A673 (cell line): ENCODE data around the gene TPM2. TPM values are rescaled to one million over a fixed set of nuclear protein-coding genes. Genes with fewer than 3 reads are reported as not detected.

Experiments
- BruUV-seq: library from RNA; stranded (reverse); fragments of 400-500 nt; replicated peaks from 2 replicates; lab custom pipeline; 2021; lab: Mats Ljungman, UMichigan
- CTCF ChIA-PET: fragments of 300-600 bp; sonication (Branson Sonifier 250); formaldehyde crosslinking; loops from one replicate; lab custom pipeline; 2022; ENCODE audit warnings: antibody characterized with exemption; lab: Charles Lee
- POLR2A ChIA-PET: fragments of 300-600 bp; sonication (Branson Sonifier 250); formaldehyde crosslinking; loops from one replicate; lab custom pipeline; 2022; ENCODE audit warnings: antibody characterized with exemption; ENCODE audit not compliant: low non-redundant PET; lab: Charles Lee
- DNase-seq: peaks from one replicate; pipeline ENCODE4 v3.0.0-alpha.2; 2015; ENCODE audit warnings: low spot score
- H3K27ac ChIP-seq: fragments of 200-600 bp; sonication (generic); 2 replicates; pipeline ENCODE4 v1.5.1; 2016; ENCODE audit warnings: mixed run types, low read depth, mild to moderate bottlenecking, mixed read lengths, antibody characterized with exemption, low read length; ENCODE audit not compliant: poor library complexity, severe bottlenecking
- H3K27me3 ChIP-seq: fragments of 200-600 bp; sonication (generic); replicated peaks from 2 replicates; pipeline ENCODE4 v1.6.1; 2017; ENCODE audit warnings: mixed run types, low read depth, mild to moderate bottlenecking, mixed read lengths, antibody characterized with exemption, low read length; ENCODE audit not compliant: insufficient read depth, poor library complexity
- H3K36me3 ChIP-seq: fragments of 200-600 bp; sonication (generic); 2 replicates; pipeline ENCODE4 v1.6.1; 2016; ENCODE audit warnings: mixed run types, mild to moderate bottlenecking, mixed read lengths, antibody characterized with exemption, low read length; ENCODE audit not compliant: insufficient read depth, poor library complexity, severe bottlenecking
- H3K4me1 ChIP-seq: fragments of 200-600 bp; sonication (generic); 2 replicates; pipeline ENCODE4 v1.6.1; 2017; ENCODE audit warnings: mixed run types, mild to moderate bottlenecking, mixed read lengths, antibody characterized with exemption, low read length; ENCODE audit not compliant: insufficient read depth, poor library complexity, severe bottlenecking
- H3K4me3 ChIP-seq: fragments of 200-600 bp; sonication (generic); 2 replicates; pipeline ENCODE4 v1.5.1; 2016; ENCODE audit warnings: low read depth, mixed run types, mild to moderate bottlenecking, mixed read lengths, low read length; ENCODE audit not compliant: poor library complexity, severe bottlenecking
- H3K9me3 ChIP-seq: fragments of 200-600 bp; sonication (generic); 2 replicates; pipeline ENCODE4 v1.6.1; 2016; ENCODE audit warnings: mixed run types, low read depth, mild to moderate bottlenecking, mixed read lengths, antibody characterized with exemption, low read length; ENCODE audit not compliant: poor library complexity, severe bottlenecking
- EZH2 ChIP-seq: fragments of 200-600 bp; sonication (generic); IDR thresholded peaks from 2 replicates; pipeline ENCODE4 v1.6.1; 2017; ENCODE audit warnings: borderline replicate concordance, low read depth, mild to moderate bottlenecking, mixed read lengths, antibody characterized with exemption, low read length; ENCODE audit not compliant: poor library complexity, severe bottlenecking
- intact Hi-C: fragments of 100-400 bp; cut with micrococcal nuclease; formaldehyde crosslinking; loops from one replicate; pipeline ENCODE4 v1.10.0; 2022; ENCODE audit not compliant: unreplicated experiment
- total RNA-seq: library from RNA; stranded (reverse); gene quantifications from 2 replicates; pipeline ENCODE4 v1.2.3, GENCODE V29; 2021
- TF ChIP-seq, protein P1 (sequence below): fragments of 300-800, 200-600 bp; sonication (generic); conservative IDR thresholded peaks from 2 replicates; pipeline ENCODE4 v1.5.1; 2017; ENCODE audit warnings: low read depth, mild to moderate bottlenecking, antibody characterized with exemption, low read length, moderate library complexity, mixed read lengths

The TPM2 gene
- total RNA-seq, 1 experiment from 2014 or later = 44.3 TPM

DNA sequence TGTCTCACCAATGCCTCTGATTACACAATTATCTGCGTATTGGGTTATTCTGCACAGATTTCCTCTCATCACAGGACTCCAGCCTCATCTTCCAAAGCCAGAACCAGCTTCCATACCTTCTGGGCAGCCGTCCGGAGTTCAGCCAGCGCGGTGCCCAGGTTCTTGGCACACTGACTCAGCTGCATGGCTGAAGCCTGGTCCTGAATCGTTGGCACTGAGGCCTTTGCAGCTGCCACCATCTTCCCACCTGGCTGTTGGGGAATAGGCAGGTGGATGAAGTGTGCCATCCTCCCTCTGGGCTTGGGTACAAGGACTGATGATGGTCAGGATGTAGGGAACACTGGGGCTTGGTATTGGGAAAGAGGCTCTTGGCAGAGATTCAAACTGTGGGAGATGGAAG is 24.4 kb upstream of the TPM2 start:
- no TSS peak for BruUV-seq
- POLR2A ChIA-PET = no interaction called here
- intact Hi-C loops = no loop called here

DNA sequence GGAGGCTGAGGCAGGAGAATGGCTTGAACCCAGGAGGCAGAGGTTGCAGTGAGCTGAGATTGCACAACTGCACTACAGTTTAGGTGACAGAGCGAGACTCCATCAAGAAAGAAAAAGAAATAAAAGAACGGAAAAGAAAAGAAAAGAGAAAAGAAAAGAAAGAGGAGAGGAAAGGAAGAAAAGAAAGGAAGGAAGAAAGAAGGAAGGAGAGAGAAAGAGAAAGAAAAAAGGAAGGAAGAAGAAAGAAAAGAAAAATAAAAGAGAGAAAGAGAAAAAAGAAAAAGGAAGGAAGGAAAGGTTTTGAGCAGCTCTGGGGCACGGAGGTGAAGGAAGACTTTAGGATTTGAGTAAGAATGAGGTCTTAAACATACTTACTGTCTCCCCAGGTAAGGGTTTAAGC is 23.9 kb upstream of the TPM2 start:
- peaks cover 88% of the 10 kb centered on the region for H3K36me3 ChIP-seq
- BruUV-seq = no TSS peak
- H3K4me3 ChIP-seq = no peak overlapping the region

More for the DNA sequence above, 24.4 kb upstream of the TPM2 start:
- CTCF ChIA-PET = no interaction called here
- TF ChIP-seq EZH2 = no peak
- DNase-seq = no peak
- Histone ChIP-seq H3K4me1 (no peaks in the 10 kb centered on the region), H3K27me3 (no peaks in the 10 kb centered on the region), H3K9me3 (no peaks in the 10 kb centered on the region), H3K27ac (no peak overlapping the region), H3K4me3 (no peak overlapping the region), H3K36me3 (peaks cover 88% of the 10 kb centered on the region)

DNA sequence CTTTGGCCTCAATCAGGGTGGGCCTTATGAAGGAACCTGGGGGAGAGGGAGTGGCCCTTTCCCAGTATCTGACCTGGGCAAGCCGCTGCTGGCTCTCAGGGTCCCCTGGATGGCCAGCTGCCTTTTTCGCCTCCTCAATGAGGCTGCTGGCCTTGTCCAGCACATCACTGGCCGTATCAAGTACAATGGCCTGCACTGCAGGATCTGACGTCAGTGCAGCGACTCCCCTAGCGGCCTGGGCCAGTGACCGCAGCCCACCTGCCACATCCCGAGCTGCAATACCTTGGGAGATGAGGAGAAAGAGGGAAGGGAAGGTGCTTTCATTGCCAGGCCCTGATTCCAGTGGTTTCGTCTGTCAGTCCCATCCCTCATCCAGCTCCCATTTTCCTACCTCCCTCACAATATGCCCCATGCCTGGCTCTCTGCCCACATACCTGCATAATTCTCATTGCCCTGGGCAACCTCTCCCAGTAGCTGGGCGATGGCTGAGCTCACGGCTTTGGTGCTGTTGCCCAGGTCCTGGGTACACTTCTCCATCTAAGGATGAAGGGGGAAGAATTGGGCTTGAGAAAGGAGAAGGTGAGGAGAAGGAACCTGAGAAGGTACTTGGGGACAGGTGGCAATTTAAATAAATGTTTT is 23.2 kb upstream of the TPM2 start:
- POLR2A ChIA-PET = no interaction called here
- DNase-seq = no peak
- BruUV-seq = no TSS peak

More for the DNA sequence above, 23.9 kb upstream of the TPM2 start:
- no peak for DNase-seq
- Histone ChIP-seq H3K27me3 (no peaks in the 10 kb centered on the region), H3K9me3 (no peaks in the 10 kb centered on the region), H3K4me1 (no peaks in the 10 kb centered on the region), H3K27ac (no peak overlapping the region)
- TF ChIP-seq EZH2 = no peak
- TF ChIP-seq, protein P1, sequence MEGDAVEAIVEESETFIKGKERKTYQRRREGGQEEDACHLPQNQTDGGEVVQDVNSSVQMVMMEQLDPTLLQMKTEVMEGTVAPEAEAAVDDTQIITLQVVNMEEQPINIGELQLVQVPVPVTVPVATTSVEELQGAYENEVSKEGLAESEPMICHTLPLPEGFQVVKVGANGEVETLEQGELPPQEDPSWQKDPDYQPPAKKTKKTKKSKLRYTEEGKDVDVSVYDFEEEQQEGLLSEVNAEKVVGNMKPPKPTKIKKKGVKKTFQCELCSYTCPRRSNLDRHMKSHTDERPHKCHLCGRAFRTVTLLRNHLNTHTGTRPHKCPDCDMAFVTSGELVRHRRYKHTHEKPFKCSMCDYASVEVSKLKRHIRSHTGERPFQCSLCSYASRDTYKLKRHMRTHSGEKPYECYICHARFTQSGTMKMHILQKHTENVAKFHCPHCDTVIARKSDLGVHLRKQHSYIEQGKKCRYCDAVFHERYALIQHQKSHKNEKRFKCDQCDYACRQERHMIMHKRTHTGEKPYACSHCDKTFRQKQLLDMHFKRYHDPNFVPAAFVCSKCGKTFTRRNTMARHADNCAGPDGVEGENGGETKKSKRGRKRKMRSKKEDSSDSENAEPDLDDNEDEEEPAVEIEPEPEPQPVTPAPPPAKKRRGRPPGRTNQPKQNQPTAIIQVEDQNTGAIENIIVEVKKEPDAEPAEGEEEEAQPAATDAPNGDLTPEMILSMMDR = no peak
- intact Hi-C loops = no loop called here
- CTCF ChIA-PET = no interaction called here
- POLR2A ChIA-PET = no interaction called here

More for the DNA sequence above, 23.2 kb upstream of the TPM2 start:
- peaks cover 89% of the 10 kb centered on the region for H3K36me3 ChIP-seq
- no peaks in the 10 kb centered on the region for H3K9me3 ChIP-seq
- no peak overlapping the region for H3K27ac ChIP-seq
- H3K27me3 ChIP-seq = no peaks in the 10 kb centered on the region
- no peak overlapping the region for H3K4me3 ChIP-seq
- TF ChIP-seq, protein P1 = no peak
- no peak for TF ChIP-seq EZH2
- CTCF ChIA-PET = no interaction called here
- H3K4me1 ChIP-seq = no peaks in the 10 kb centered on the region
- intact Hi-C loops = no loop called here
